Activated CD4-positive, alpha-beta T cell treated with anti-CD3 and anti-CD28 coated beads for 36 hours (primary cell): ENCODE measurements around the gene PSMD3. TPM values are rescaled to one million over a fixed set of nuclear protein-coding genes. Genes with fewer than 3 reads are reported as not detected.
"Not testable (repeated sequence)": the region's sequence is repeated elsewhere in the genome, so short reads cannot be mapped to it uniquely, and the experiment has no call there.

Experiments
- ATAC-seq: fragments of 200-7000 bp; cut with Tn5 transposase; one replicate; pipeline ENCODE4 v1.10.0; 2021; ENCODE audit warnings: mild to moderate bottlenecking, moderate library complexity
- CTCF ChIA-PET: fragments of 350-600 bp; sonication (Branson Sonifier 250); formaldehyde crosslinking; loops from one replicate; lab custom pipeline; 2021; ENCODE audit warnings: antibody characterized with exemption; lab: Charles Lee
- POLR2A ChIA-PET: fragments of 350-600 bp; sonication (Branson Sonifier 250); formaldehyde crosslinking; loops from one replicate; lab custom pipeline; 2021; ENCODE audit warnings: antibody characterized with exemption, inconsistent platforms; lab: Charles Lee
- DNase-seq: peaks from one replicate; pipeline ENCODE4 v3.0.0-alpha.2; 2020
- H3K27ac Mint-ChIP-seq: one replicate; pipeline ENCODE4 v1.8.0; 2021; ENCODE audit warnings: mixed read lengths
- H3K27me3 Mint-ChIP-seq: one replicate; pipeline ENCODE4 v1.8.0; 2021; ENCODE audit warnings: mixed read lengths
- H3K36me3 Mint-ChIP-seq: one replicate; pipeline ENCODE4 v1.8.0; 2021; ENCODE audit warnings: low read depth, mixed read lengths
- H3K4me1 Mint-ChIP-seq: one replicate; pipeline ENCODE4 v1.8.0; 2021; ENCODE audit warnings: mixed read lengths
- H3K4me3 Mint-ChIP-seq: one replicate; pipeline ENCODE4 v1.8.0; 2021; ENCODE audit warnings: mild to moderate bottlenecking, moderate library complexity, mixed read lengths
- H3K9me3 Mint-ChIP-seq: one replicate; pipeline ENCODE4 v1.8.0; 2021; ENCODE audit warnings: low read depth, mixed read lengths
- intact Hi-C, 2 experiments: fragments of 100-400 bp; cut with DNase I in 1 of 2; cut with micrococcal nuclease in 1 of 2; formaldehyde crosslinking; loops; one replicate each; pipeline versions ENCODE4 v1.14.2 to v1.15.1; 2022 to 2024; cut with DNase I, micrococcal nuclease
- total RNA-seq, 2 experiments: library from RNA; stranded (reverse); gene quantifications; one replicate each; pipeline ENCODE4 v1.2.3, GENCODE V29; 2021

Gene PSMD3
- total RNA-seq, 2 experiments from 2014 or later, result 141 to 146 TPM

DNA sequence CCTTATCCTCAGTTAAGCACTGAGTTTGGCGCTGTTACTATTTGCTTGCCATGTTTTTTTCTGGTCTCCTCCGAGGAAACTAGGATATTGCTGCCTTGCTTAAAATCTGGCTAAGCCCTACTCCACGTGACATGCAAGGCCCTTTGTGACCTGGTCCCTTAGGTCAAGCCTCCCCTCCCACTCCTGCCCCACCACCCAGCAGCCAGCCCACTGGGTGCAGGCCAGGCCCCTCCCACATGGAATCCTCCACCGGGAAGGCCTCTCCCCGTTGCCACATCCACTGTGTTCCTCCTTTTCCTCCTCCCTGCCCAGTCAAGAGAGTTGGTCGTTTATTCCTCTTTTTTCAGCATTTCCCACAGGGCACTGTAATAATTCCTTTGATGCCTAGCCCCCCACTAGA, 16.2 kb downstream of the PSMD3 start:
- intact Hi-C loops, result no loop called here
- ATAC-seq (no peak), DNase-seq (no peak)
- Mint-ChIP-seq H3K36me3 (peaks cover 48% of the 10 kb centered on the region), H3K4me1 (peaks cover 8% of the 10 kb centered on the region), H3K27me3 (no peaks in the 10 kb centered on the region), H3K9me3 (no peaks in the 10 kb centered on the region), H3K4me3 (no peak overlapping the region), H3K27ac (no peak overlapping the region)
- ChIA-PET POLR2A (no interaction called here), CTCF (interaction anchor here (0.7 to 0.8 kb wide), 2 partner anchors 14 to 517 kb away, joined by 3 read pairs; no protein-coding TSS in a partner anchor)

DNA sequence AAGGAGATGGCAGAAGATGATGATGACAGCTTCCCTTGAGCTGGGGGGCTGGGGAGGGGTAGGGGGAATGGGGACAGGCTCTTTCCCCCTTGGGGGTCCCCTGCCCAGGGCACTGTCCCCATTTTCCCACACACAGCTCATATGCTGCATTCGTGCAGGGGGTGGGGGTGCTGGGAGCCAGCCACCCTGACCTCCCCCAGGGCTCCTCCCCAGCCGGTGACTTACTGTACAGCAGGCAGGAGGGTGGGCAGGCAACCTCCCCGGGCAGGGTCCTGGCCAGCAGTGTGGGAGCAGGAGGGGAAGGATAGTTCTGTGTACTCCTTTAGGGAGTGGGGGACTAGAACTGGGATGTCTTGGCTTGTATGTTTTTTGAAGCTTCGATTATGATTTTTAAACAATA, 16.9 kb downstream of the PSMD3 start:
- ChIA-PET CTCF (interaction anchor here (0.6 to 1.5 kb wide), 3 partner anchors 171 to 449 kb away, joined by 3 read pairs; no protein-coding TSS in a partner anchor), POLR2A (no interaction called here)
- H3K36me3 Mint-ChIP-seq, result peaks cover 43% of the 10 kb centered on the region
- intact Hi-C loops, result no loop called here
- ATAC-seq (no peak), DNase-seq (no peak)
- H3K4me1 Mint-ChIP-seq, result peaks cover 8% of the 10 kb centered on the region
- no peaks in the 10 kb centered on the region for H3K27me3 Mint-ChIP-seq
- H3K4me3 Mint-ChIP-seq, result no peak overlapping the region
- no peaks in the 10 kb centered on the region for H3K9me3 Mint-ChIP-seq
- H3K27ac Mint-ChIP-seq, result no peak overlapping the region

DNA sequence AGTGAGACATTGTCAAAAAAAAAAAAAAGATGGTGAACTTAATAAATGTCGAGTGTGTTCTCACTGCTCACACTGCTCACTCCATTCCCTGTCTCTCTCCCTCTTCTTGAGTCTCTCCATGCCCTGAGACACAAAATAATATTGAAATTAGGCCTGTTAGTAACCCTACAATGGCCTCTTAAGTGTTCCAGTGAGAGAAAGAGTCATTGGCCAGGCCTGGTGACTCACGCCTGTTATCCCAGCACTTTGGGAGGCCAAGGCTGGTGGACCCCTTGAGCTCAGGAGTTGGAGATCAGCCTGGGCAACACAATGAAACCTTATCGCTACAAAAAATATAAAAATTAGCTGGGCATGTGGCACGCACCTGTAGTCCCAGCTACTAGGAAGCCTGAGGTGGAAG, 18.5 kb downstream of the PSMD3 start:
- Mint-ChIP-seq H3K4me3 (no peak overlapping the region), H3K27me3 (no peaks in the 10 kb centered on the region), H3K4me1 (peaks cover 8% of the 10 kb centered on the region), H3K36me3 (peaks cover 29% of the 10 kb centered on the region), H3K27ac (no peak overlapping the region), H3K9me3 (no peaks in the 10 kb centered on the region)
- ChIA-PET POLR2A (no interaction called here), CTCF (interaction anchor here (1.8 kb wide), 1 partner anchor 10 kb away, joined by 4 read pairs; no protein-coding TSS in a partner anchor)
- DNase-seq (no peak), ATAC-seq (no peak)
- intact Hi-C loops, result no loop called here

DNA sequence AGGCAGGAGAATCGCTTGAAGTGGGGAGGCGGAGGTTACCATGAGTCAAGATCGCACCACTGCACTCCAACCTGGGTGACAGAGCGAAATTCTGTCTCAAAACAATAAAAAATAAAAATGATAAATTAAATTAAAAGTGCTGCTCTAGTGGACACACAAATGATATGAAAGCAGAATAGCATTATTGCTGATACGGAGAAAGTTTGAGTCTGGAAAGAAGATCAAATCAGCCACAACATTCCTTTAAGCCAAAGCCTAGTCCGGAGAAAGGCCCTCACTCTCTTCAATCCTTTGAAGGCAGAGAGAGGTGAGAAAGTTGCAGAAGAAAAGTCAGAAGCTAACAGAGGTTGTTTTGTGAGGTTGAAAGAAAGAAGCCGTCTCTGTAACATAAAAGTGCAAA, 19.6 kb downstream of the PSMD3 start:
- ChIA-PET CTCF (interaction anchor here (0.6 to 2.8 kb wide), 6 partner anchors 9 to 379 kb away, joined by 3 to 9 read pairs (median 3); no protein-coding TSS in a partner anchor), POLR2A (interaction anchor here (0.6 kb wide), 1 partner anchor 539 kb away, joined by 8 read pairs; the partner anchor contains the start of gene CDK12)
- H3K9me3 Mint-ChIP-seq, result no peaks in the 10 kb centered on the region
- no peak overlapping the region for H3K27ac Mint-ChIP-seq
- H3K4me1 Mint-ChIP-seq, result peaks cover 8% of the 10 kb centered on the region
- intact Hi-C loops, result no loop called here
- ATAC-seq, result no peak
- H3K4me3 Mint-ChIP-seq, result no peak overlapping the region
- peaks cover 20% of the 10 kb centered on the region for H3K36me3 Mint-ChIP-seq
- DNase-seq, result no peak
- no peaks in the 10 kb centered on the region for H3K27me3 Mint-ChIP-seq

DNA sequence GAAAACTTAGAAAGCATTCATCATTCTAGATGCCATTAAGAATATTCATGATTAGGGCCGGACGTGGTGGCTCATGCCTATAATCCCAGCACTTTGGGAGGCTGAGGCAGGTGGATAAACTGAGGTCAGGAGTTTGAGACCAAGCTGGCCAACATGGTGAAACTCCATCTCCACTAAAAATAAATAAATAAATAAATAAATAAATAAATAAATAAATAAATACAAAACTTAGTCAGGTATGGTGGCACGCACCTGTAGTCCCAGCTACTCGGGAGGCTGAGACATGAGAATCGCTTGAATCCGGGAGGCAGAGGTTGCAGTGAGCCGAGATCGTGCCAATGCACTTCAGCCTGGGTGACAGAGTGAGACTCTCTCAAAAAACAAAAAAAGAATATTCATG, 20.7 kb downstream of the PSMD3 start:
- CTCF ChIA-PET, result interaction anchor here (0.6 to 2.8 kb wide), 4 partner anchors 8 to 209 kb away, joined by 3 to 9 read pairs (median 4); no protein-coding TSS in a partner anchor
- H3K4me1 Mint-ChIP-seq, ATAC-seq, H3K4me3 Mint-ChIP-seq, H3K9me3 Mint-ChIP-seq, H3K27ac Mint-ChIP-seq, intact Hi-C loops, H3K27me3 Mint-ChIP-seq, DNase-seq: not testable (repeated sequence)
- peaks cover 14% of the 10 kb centered on the region for H3K36me3 Mint-ChIP-seq
- POLR2A ChIA-PET, result interaction anchor here (0.7 kb wide), 1 partner anchor 219 kb away, joined by 4 read pairs; no protein-coding TSS in a partner anchor

DNA sequence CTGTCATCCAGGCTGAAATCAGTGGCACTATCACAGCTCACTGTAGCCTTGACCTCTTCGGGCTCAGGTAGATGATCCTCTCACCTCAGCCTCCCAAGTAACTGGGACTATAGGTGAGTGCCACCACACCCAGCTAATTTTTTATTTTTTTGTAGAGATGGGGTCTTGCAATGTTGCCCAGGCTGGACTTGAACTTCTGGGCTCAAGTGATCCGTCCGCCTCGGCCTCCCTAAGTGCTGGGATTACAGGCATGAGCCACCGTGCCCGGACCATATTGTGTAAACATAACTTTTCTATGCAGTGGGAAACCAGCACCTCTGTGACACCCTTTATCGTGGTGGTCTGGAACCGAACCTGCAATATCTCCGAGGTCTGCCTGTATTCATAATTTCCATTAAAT, 23.5 kb downstream of the PSMD3 start:
- H3K4me3 Mint-ChIP-seq, result no peak overlapping the region
- DNase-seq (no peak), ATAC-seq (no peak)
- no peaks in the 10 kb centered on the region for H3K36me3 Mint-ChIP-seq
- peaks cover 6% of the 10 kb centered on the region for H3K4me1 Mint-ChIP-seq
- H3K9me3 Mint-ChIP-seq, result no peaks in the 10 kb centered on the region
- POLR2A ChIA-PET, result no interaction called here
- no peaks in the 10 kb centered on the region for H3K27me3 Mint-ChIP-seq
- CTCF ChIA-PET, result interaction anchor here (0.6 to 0.8 kb wide), 2 partner anchors 60 to 76 kb away, joined by 3 read pairs; no protein-coding TSS in a partner anchor
- intact Hi-C loops, result no loop called here
- H3K27ac Mint-ChIP-seq, result no peak overlapping the region

DNA sequence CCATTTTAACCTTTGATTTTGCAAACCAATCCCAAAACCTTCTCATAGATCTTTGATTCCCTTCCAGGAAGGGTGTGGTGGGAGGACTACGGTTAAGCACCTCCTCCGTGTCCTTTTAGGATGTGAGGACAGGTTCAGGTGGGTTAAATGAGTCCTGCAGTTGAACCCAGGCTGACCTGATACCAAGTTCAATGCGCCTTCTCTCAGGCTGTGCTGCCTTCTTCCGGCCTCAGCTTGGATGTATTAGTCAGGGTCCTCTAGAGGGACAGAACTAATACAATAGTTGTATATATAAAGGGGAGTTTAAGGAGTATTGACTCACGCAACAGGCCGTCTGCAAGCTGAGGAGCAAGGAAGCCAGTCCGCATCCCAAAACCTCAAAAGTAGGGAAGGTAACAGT, 24.1 kb downstream of the PSMD3 start:
- no peaks in the 10 kb centered on the region for H3K4me1 Mint-ChIP-seq
- no peak overlapping the region for H3K4me3 Mint-ChIP-seq
- ChIA-PET POLR2A (no interaction called here), CTCF (interaction anchor here (0.8 to 1.2 kb wide), 2 partner anchors 9 to 59 kb away, joined by 3 to 4 read pairs; no protein-coding TSS in a partner anchor)
- no peaks in the 10 kb centered on the region for H3K27me3 Mint-ChIP-seq
- no peaks in the 10 kb centered on the region for H3K9me3 Mint-ChIP-seq
- no peak for ATAC-seq
- no peak for DNase-seq
- H3K27ac Mint-ChIP-seq, result no peak overlapping the region
- H3K36me3 Mint-ChIP-seq, result no peaks in the 10 kb centered on the region
- intact Hi-C loops, result no loop called here

DNA sequence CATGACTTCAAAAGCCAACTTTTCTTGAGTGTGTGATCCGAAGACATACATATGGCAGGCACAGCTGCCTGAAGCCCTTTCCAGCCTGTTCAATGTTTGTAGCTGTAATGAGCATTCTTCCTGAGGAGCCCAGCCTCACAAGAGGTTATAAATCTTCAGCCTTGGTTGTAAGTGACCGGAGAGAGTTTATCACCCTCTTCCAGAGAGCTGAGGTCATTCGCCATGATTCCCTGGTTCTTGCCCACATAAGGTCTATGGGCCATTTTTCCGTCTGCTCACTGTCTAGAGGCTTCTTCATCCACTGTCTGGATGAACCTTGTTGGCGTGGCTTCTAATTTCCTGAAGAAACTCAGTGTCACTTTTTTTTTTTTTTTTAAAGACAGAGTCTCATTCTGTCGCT, 24.9 kb downstream of the PSMD3 start:
- ATAC-seq (no peak), DNase-seq (no peak)
- POLR2A ChIA-PET, result interaction anchor here (0.6 kb wide), 1 partner anchor 248 kb away, joined by 6 read pairs; no protein-coding TSS in a partner anchor
- Mint-ChIP-seq H3K9me3 (no peaks in the 10 kb centered on the region), H3K4me3 (no peak overlapping the region), H3K36me3 (no peaks in the 10 kb centered on the region), H3K27ac (no peak overlapping the region), H3K27me3 (no peaks in the 10 kb centered on the region), H3K4me1 (peaks cover 3% of the 10 kb centered on the region)
- CTCF ChIA-PET, result interaction anchor here (1.0 to 1.8 kb wide), 3 partner anchors 8 to 133 kb away, joined by 3 to 6 read pairs (median 4); no protein-coding TSS in a partner anchor
- intact Hi-C loops, result no loop called here

DNA sequence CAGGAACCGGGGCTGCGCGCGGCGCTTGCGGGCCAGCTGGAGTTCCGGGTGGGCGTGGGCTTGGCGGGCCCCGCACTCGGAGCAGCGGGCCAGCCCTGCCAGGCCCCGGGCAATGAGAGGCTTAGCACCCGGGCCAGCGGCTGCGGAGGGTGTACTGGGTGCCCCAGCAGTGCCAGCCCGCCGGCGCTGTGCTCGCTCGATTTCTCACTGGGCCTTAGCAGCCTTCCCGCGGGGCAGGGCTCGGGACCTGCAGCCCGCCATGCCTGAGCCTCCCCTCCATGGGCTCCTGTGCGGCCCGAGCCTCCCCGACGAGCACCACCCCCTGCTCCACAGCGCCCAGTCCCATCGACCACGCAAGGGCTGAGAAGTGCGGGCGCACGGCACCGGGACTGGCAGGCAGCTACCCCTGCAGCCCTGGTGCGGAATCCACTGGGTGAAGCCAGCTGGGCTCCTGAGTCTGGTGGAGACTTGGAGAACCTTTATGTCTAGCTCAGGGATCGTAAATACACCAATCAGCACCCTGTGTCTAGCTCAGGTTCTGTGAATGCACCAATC, 30.4 kb downstream of the PSMD3 start:
- H3K27ac Mint-ChIP-seq, H3K4me1 Mint-ChIP-seq, POLR2A ChIA-PET, H3K36me3 Mint-ChIP-seq, H3K4me3 Mint-ChIP-seq, H3K27me3 Mint-ChIP-seq, H3K9me3 Mint-ChIP-seq, DNase-seq, ATAC-seq: not testable (repeated sequence)
- CTCF ChIA-PET, result interaction anchor here (1.0 to 1.9 kb wide), 4 partner anchors 15 to 285 kb away, joined by 3 to 7 read pairs (median 6); no protein-coding TSS in a partner anchor
- intact Hi-C loops, result loop anchor here in 1 of 2 experiments (10.0 kb wide), 1 partner anchor 274 kb away; the partner anchor contains the start of gene CDC6

DNA sequence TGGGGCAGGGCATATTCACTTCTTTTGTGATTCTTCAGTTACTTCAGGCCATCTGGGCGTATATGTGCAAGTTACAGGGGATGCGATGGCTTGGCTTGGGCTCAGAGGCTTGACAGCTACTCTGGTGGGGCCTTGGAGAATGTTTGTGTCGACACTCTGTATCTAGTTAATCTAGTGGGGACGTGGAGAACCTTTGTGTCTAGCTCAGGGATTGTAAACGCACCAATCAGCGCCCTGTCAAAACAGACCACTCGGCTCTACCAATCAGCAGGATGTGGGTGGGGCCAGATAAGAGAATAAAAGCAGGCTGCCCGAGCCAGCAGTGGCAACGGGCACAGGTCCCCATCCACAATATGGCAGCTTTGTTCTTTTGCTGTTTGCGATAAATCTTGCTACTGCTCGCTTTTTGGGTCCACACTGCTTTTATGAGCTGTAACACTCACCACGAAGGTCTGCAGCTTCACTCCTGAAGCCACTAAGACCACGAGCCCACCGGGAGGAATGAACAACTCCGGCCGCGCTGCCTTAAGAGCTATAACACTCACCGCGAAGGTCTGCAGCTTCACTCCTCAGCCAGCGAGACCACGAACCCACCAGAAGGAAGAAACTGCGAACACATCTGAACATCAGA, 31.5 kb downstream of the PSMD3 start:
- H3K36me3 Mint-ChIP-seq, ATAC-seq, H3K4me3 Mint-ChIP-seq, H3K9me3 Mint-ChIP-seq, DNase-seq, H3K27me3 Mint-ChIP-seq, H3K4me1 Mint-ChIP-seq, H3K27ac Mint-ChIP-seq: not testable (repeated sequence)
- CTCF ChIA-PET, result interaction anchor here (0.6 to 5.5 kb wide), 14 partner anchors 9 to 390 kb away, joined by 3 to 77 read pairs (median 6); no protein-coding TSS in a partner anchor
- intact Hi-C loops, result loop anchor here in 1 of 2 experiments (2.0 to 10.0 kb wide), 2 partner anchors 63 to 273 kb away; partner anchors contain the start of gene CDC6
- POLR2A ChIA-PET, result interaction anchor here (0.6 kb wide), 1 partner anchor 14 kb away, joined by 4 read pairs; no protein-coding TSS in a partner anchor

DNA sequence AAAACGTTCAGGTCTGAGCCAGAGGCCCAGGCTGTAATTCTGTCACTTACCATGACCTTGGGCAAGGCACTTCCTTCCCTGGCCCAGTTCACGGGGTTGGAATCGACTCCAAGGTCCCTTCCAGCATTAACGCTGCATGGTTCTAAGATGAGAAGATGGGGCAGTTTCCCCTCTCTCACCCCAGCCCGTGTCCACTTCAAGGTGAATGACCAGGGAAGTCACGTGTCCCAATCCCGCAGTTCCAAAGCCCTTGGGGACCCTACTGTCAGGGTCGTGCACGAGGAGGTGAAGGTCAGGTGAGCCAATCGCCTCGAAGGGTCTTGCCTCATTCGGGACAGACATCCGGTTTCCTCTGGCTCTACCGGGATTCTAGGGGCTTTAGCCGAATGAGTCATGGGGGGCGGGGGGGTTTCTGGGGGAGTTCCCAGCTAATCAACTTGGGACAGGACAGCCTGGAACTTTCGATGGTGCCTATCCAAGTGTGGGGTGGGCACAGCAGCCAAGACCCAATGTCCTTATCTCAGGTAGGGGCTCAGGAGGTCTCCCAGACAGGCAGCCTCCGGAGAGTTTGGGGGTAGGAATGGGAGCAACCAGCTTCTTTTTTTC, 33.9 kb downstream of the PSMD3 start:
- H3K4me1 Mint-ChIP-seq, result peaks cover 3% of the 10 kb centered on the region
- POLR2A ChIA-PET, result no interaction called here
- CTCF ChIA-PET, result interaction anchor here (0.6 to 5.5 kb wide), 10 partner anchors 12 to 393 kb away, joined by 3 to 77 read pairs (median 4); partner anchors contain the start of gene MED24
- peaks cover 4% of the 10 kb centered on the region for H3K36me3 Mint-ChIP-seq
- H3K9me3 Mint-ChIP-seq, result no peaks in the 10 kb centered on the region
- intact Hi-C loops, result loop anchor here in 1 of 2 experiments (10.0 kb wide), 1 partner anchor 270 kb away; the partner anchor contains the start of gene CDC6
- peaks cover 3% of the 10 kb centered on the region for H3K27me3 Mint-ChIP-seq
- no peak for DNase-seq
- no peak overlapping the region for H3K4me3 Mint-ChIP-seq
- no peak overlapping the region for H3K27ac Mint-ChIP-seq
- no peak for ATAC-seq
